ENCODE measurements around the gene SLC22A17. TPM values are rescaled to one million over a fixed set of nuclear protein-coding genes. Genes with fewer than 3 reads are reported as not detected.

Gene SLC22A17
- total and polyA plus RNA-seq, 2 of the 13 experiments (the other 11 are each of a cell fraction or from before 2014, with no cell fraction given), result 0.95 to 1.1 TPM

GRCh38 chr14:23321572-23322547, 30.8 kb downstream of the SLC22A17 start (continued):
- TF ChIP-seq ZNF629 (CRISPR knock-in tag; conservative IDR thresholded peaks at IDR 0.05), result no peak
- TF ChIP-seq CSRNP2 (CRISPR knock-in tag; conservative IDR thresholded peaks at IDR 0.05; ENCODE audit: low read depth), result no peak; the same call in 1 of the 2 replicates
- TF ChIP-seq RFXANK (CRISPR knock-in tag; IDR thresholded peaks at IDR 0.05), result peak; percentile 42; the same call in 1 of the 2 replicates
- 0 out of 2 replicates have a peak, but pooled peaks have one; percentile 32 for TF ChIP-seq ZNF761 (CRISPR knock-in tag; conservative IDR thresholded peaks at IDR 0.05)
- peak; percentile 28 for TF ChIP-seq IRF2 (CRISPR knock-in tag; IDR thresholded peaks at IDR 0.05)
- TF ChIP-seq NKX3-1 (CRISPR knock-in tag; IDR thresholded peaks at IDR 0.05), result peak; percentile 70
- TF ChIP-seq SNRNP70 (IDR thresholded peaks at IDR 0.05; ENCODE audit: low read depth, low read length), result peak; percentile 84; the same call in 1 of the 2 replicates
- TF ChIP-seq ZNF281 (CRISPR knock-in tag; IDR thresholded peaks at IDR 0.05; ENCODE audit: borderline replicate concordance), result 0 out of 2 replicates have a peak, but pooled peaks have one; percentile 7
- peak; percentile 55; the same call in 1 of the 2 replicates for TF ChIP-seq NRL (CRISPR knock-in tag; IDR thresholded peaks at IDR 0.05; ENCODE audit: borderline replicate concordance)
- peak; percentile 85; the same call in 1 of the 2 replicates for TF ChIP-seq ZNF501 (CRISPR knock-in tag; IDR thresholded peaks at IDR 0.05)
- TF ChIP-seq ZSCAN30 (CRISPR knock-in tag; IDR thresholded peaks at IDR 0.05), result no peak
- no peak for TF ChIP-seq HOXA7 (CRISPR knock-in tag; IDR thresholded peaks at IDR 0.05)
- TF ChIP-seq ZNF678 (CRISPR knock-in tag; IDR thresholded peaks at IDR 0.05), result peak; percentile 83; the same call in 1 of the 2 replicates
- TF ChIP-seq SIN3B (IDR thresholded peaks at IDR 0.05; ENCODE audit: low read length), result no peak
- peak; percentile 81 for TF ChIP-seq ZBTB10 (CRISPR knock-in tag; IDR thresholded peaks at IDR 0.05; ENCODE audit: borderline replicate concordance)
- peak; percentile 38; the same call in 1 of the 2 replicates for TF ChIP-seq TFDP2 (CRISPR knock-in tag; IDR thresholded peaks at IDR 0.05)
- peak; percentile 27; the same call in 1 of the 2 replicates for TF ChIP-seq CAMTA2 (CRISPR knock-in tag; IDR thresholded peaks at IDR 0.05; ENCODE audit: borderline replicate concordance)
- TF ChIP-seq ETV6 (CRISPR knock-in tag; conservative IDR thresholded peaks at IDR 0.05), result no peak; the same call in 1 of the 2 replicates
- no peak; the same call in 1 of the 2 replicates for TF ChIP-seq KLF12 (CRISPR knock-in tag; IDR thresholded peaks at IDR 0.05; ENCODE audit: borderline replicate concordance)
